ENCODE results near the gene ANKS1B.
"Not testable (repeated sequence)": the region's sequence is repeated elsewhere in the genome, so short reads cannot be mapped to it uniquely, and the experiment has no call there.

Gene ANKS1B

GRCh38 chr12:99257672-99258071 is 727.1 kb downstream of the ANKS1B start:
- DNase-seq = no peak

GRCh38 chr12:99253068-99253467 is 731.7 kb downstream of the ANKS1B start:
- no peak for DNase-seq

GRCh38 chr12:99250091-99250490 is 734.6 kb downstream of the ANKS1B start:
- DNase-seq = no peak

GRCh38 chr12:99249543-99249942 is 735.2 kb downstream of the ANKS1B start:
- DNase-seq = no peak

- DNase-seq = not testable (repeated sequence)
Observed at GRCh38 chr12:99237907-99238538, 746.7 kb downstream of the ANKS1B start.

GRCh38 chr12:99235381-99235780 is 749.4 kb downstream of the ANKS1B start:
- DNase-seq = no peak

GRCh38 chr12:99234702-99235101 is 750.0 kb downstream of the ANKS1B start:
- no peak for DNase-seq

GRCh38 chr12:99232324-99232723 is 752.4 kb downstream of the ANKS1B start:
- DNase-seq = no peak

- DNase-seq = no peak
Observed at GRCh38 chr12:99231031-99231430, 753.7 kb downstream of the ANKS1B start.

GRCh38 chr12:99224237-99224636 is 760.5 kb downstream of the ANKS1B start:
- no peak for DNase-seq

GRCh38 chr12:99223579-99223978 is 761.2 kb downstream of the ANKS1B start:
- no peak for DNase-seq

GRCh38 chr12:99213047-99213446 is 771.7 kb downstream of the ANKS1B start:
- DNase-seq = no peak

GRCh38 chr12:99212275-99212674 is 772.5 kb downstream of the ANKS1B start:
- no peak for DNase-seq

GRCh38 chr12:99205111-99205510 is 779.6 kb downstream of the ANKS1B start:
- no peak for DNase-seq

- DNase-seq = no peak
Observed at GRCh38 chr12:99201906-99202645, 782.7 kb downstream of the ANKS1B start.

- DNase-seq = no peak
Observed at GRCh38 chr12:99200711-99201384, 783.9 kb downstream of the ANKS1B start.

- DNase-seq = no peak
Observed at GRCh38 chr12:99195474-99195873, 789.3 kb downstream of the ANKS1B start.

GRCh38 chr12:99192489-99192888 is 792.2 kb downstream of the ANKS1B start:
- no peak for DNase-seq

- DNase-seq = no peak
Observed at GRCh38 chr12:99176871-99177270, 807.9 kb downstream of the ANKS1B start.

GRCh38 chr12:99170461-99170860 is 814.3 kb downstream of the ANKS1B start:
- DNase-seq = no peak

- DNase-seq = no peak
Observed at GRCh38 chr12:99170037-99170436, 814.7 kb downstream of the ANKS1B start.

- no peak for DNase-seq
Observed at GRCh38 chr12:99157946-99158345, 826.8 kb downstream of the ANKS1B start.

GRCh38 chr12:99154983-99155336 is 829.8 kb downstream of the ANKS1B start:
- DNase-seq = no peak

Measured in inflammatory macrophage (primary cell).